GM12891 (cell line): ENCODE results near the gene CCDC188.

ENCODE experiments used
- DNase-seq: peaks from one replicate; pipeline ENCODE4 v3.0.0; 2011; ENCODE audit warnings: low spot score; ENCODE audit not compliant: insufficient read length
- FAIRE-seq: peaks from 2 replicates; lab custom pipeline; 2011; peaks lifted over from hg19 to GRCh38; lab: Jason Lieb, UNC
- PAX5 ChIP-seq: IDR thresholded peaks from 2 replicates; pipeline ENCODE4 v1.6.1; 2011; ENCODE audit warnings: low read length, moderate library complexity, mild to moderate bottlenecking; ENCODE audit not compliant: insufficient read depth, severe bottlenecking
- POLR2A ChIP-seq: IDR thresholded peaks from 2 replicates; pipeline ENCODE4 v1.6.1; 2011; ENCODE audit warnings: low read depth, low read length, control low read depth
- POLR2AphosphoS5 ChIP-seq: IDR thresholded peaks from 2 replicates; pipeline ENCODE4 v1.6.1; 2011; ENCODE audit warnings: low read depth, low read length, control low read depth
- POU2F2 ChIP-seq: IDR thresholded peaks from 2 replicates; pipeline ENCODE4 v1.6.1; 2011; ENCODE audit warnings: low read depth, mild to moderate bottlenecking, control low read depth, low read length, moderate library complexity
- SPI1 ChIP-seq: IDR thresholded peaks from 2 replicates; pipeline ENCODE4 v1.6.1; 2011; ENCODE audit warnings: low read depth, low read length, control low read depth
- TAF1 ChIP-seq: IDR thresholded peaks from 2 replicates; pipeline ENCODE4 v1.6.1; 2011; ENCODE audit warnings: low read depth, low read length, control low read depth

The CCDC188 gene

DNA sequence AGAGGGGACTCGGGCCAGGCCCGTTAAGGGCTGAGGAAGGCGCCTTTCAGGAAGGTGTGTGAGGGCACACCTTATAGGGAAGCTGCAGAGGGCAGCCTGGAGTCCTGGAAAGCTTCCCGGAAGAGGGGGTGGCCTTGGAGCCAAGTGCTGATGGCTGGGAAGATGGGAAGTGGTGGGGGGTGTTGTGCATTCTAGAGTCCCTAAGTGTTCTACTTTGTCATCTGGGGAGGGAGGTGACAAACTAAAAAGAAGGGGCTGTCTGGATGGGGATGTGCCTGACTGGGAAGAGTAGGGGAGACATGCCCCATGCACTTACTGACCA is 12.5 kb downstream of the CCDC188 start:
- DNase-seq (no peak), FAIRE-seq (no peak)
- TF ChIP-seq POLR2AphosphoS5 = no peak
- TF ChIP-seq PAX5 = no peak
- TF ChIP-seq POU2F2 = no peak
- no peak for TF ChIP-seq POLR2A
- no peak for TF ChIP-seq SPI1
- TF ChIP-seq TAF1 = no peak

DNA sequence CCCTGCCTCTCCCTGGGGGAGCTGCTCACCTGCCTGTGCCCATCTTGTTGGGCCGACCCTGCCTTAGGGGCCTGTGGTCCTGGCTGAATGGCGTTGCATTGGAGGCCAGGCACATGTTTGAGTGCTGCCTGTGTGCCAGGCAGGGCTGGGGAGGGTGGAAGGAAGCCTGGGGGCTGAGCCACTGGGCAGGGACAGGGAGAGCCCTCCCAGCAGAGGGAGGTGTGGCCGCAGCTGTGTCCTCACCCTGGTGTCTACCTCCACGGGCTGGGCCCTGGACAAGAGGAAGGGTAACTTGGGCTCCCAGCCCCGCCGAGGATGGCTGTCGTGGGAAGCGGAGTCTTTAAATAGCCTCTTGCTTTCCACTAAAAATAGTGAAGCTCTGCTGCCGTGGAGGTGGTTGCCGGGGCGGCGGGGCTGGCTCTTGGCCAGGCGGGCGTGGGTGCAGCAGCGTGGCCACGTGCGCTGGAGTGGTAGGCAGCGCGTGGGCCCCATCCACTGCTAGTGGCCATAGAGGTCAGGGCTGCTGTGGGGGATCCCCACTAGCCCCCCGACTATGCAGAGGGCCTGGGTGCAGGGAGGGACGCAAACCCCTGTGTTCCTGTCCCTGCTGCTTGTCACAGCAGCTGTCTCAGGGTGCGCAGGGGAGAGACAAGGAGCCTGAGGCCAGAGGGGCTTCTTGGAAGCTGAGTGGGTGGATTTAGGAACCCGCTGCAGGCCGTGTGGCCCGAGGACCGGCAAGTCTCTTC is 13.0 kb downstream of the CCDC188 start:
- TF ChIP-seq POU2F2 (no peak), SPI1 (no peak), TAF1 (no peak), POLR2A (no peak), PAX5 (no peak), POLR2AphosphoS5 (no peak)
- peak; percentile 5 for FAIRE-seq
- DNase-seq = no peak

DNA sequence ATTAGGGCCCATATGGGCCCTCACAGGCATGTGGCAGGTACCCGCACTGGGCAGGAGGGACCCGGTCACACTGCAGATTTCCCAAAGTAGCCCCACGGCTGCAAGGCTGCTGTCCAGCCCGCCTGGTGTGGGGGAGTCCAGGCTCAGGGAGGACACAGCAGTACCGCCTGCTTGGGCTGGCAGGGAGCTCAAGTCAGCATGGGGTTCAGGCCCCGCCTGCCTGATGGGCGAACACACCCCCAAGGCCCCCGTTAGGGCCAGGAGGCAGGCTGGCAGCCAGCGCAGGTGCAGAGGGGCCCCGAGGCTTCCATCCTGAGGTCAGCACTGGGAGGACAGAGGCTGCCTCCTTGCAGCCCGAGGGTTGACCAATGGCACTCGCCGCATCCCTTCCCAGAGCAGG is 13.7 kb downstream of the CCDC188 start:
- DNase-seq (no peak), FAIRE-seq (no peak)
- TF ChIP-seq SPI1 (no peak), PAX5 (no peak), POLR2A (no peak), POU2F2 (no peak), TAF1 (no peak), POLR2AphosphoS5 (no peak)

DNA sequence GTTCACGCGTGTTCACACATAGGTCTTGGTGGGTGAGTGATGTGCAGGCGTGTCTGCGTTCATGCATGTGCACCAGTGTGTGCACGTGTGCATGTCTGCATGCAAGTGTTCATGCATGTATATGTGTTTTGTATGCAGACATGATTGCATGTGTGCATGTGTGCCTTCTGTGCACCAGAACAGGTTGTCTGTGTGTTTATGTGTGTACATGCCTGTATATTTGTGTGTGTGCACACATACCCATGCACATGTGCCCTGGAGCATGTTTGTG is 14.3 kb downstream of the CCDC188 start:
- DNase-seq (no peak), FAIRE-seq (no peak)
- TF ChIP-seq POLR2A = no peak
- TF ChIP-seq SPI1 = no peak
- no peak for TF ChIP-seq POLR2AphosphoS5

DNA sequence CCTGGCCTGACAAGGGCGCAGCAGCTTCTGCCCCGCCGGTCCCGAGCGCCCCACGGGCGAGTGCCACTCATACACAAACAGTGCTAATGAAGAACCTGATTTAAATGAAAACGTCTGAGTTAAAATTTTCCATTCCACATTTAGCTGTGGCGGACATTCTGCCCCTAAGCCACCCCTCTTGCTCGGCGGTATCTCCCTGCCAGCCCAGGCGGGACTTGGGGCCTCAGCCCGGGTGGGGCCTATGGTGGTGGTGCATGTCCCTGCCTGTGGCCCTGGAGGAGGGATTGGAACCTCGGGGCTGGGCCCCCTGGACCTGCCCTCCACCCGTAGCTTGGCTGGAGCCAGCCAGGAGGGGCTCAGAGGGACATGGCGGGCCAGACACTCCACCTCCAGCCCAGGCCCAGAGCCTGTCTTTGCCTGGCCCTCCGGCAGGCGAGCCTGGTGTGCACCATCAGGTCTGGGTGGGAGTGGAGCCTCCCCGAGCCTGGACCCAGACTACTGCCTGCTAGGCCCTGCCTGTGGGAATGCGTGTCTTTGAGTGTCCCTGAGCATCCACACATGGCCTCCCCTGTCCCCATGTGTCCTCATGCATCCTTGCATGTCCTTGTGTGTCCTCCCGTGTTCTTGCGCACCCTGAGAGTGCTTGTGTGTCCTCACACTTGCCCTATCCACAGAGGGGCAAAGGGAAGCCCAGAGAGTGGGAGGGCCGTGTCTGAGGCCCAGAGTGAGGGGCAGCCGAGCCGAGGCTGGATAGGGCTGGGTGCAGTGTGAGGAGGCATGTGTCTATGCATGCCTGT is 14.9 kb downstream of the CCDC188 start:
- TF ChIP-seq POLR2AphosphoS5 (no peak), TAF1 (no peak), POLR2A (no peak), SPI1 (no peak), PAX5 (no peak), POU2F2 (no peak)
- no peak for FAIRE-seq

DNA sequence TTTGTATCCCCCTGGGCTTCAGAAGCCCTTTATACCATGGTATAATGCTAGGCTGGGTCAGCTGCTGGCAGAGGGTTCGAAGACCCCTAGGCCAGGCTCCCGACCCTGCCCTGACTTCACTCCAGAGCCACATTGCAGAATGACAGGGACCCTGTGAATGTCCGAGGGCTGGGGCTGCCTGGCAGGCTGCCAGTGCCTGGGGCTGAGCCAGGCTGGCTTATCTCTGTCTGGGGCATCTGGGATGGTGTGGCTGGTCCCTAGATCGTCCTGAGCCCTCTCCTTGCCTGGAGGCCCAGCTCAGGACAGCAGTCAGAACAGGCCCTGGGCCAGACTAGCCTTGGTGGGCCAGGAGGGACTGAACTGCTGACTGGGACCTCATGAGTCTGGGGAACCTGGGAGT is 15.6 kb downstream of the CCDC188 start:
- TF ChIP-seq TAF1 (no peak), POLR2A (no peak), POLR2AphosphoS5 (no peak), PAX5 (no peak), SPI1 (no peak), POU2F2 (no peak)
- FAIRE-seq (no peak), DNase-seq (no peak)

More for the DNA sequence above, 14.9 kb downstream of the CCDC188 start:
- no peak for DNase-seq

DNA sequence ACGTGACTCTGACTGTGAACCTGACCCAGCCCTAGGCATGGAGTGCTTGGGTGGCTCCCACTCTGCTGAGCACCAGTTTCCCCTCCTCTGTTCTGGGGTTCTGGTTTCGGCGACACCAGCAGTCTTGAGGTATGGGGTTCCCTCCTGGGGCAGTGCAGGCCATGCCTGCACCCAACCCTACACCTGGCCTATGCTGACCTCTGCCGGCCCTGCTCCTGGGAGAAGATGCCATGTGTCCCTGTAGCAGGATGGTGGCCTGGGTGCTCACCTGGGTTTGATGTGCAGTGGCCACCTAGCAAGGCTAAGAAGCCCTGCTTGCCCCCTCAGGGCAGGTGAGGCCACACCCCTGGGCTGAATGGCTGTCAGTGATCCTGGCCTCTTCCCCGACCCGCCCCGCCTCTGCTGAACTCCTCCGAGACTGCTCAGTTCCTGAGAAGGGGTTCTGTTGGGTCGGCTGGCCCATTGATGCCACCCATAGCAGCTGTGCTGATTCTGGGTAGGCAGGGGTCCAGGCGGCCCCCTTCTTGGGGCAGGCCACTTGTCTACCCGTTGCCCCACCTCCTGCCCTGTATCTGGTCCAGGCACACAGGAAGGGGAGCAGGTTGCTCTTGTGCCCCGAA is 16.8 kb downstream of the CCDC188 start:
- DNase-seq = no peak
- no peak for FAIRE-seq
- TF ChIP-seq TAF1 = no peak
- no peak for TF ChIP-seq POLR2AphosphoS5
- no peak for TF ChIP-seq SPI1
- TF ChIP-seq PAX5 = no peak
- no peak for TF ChIP-seq POLR2A

DNA sequence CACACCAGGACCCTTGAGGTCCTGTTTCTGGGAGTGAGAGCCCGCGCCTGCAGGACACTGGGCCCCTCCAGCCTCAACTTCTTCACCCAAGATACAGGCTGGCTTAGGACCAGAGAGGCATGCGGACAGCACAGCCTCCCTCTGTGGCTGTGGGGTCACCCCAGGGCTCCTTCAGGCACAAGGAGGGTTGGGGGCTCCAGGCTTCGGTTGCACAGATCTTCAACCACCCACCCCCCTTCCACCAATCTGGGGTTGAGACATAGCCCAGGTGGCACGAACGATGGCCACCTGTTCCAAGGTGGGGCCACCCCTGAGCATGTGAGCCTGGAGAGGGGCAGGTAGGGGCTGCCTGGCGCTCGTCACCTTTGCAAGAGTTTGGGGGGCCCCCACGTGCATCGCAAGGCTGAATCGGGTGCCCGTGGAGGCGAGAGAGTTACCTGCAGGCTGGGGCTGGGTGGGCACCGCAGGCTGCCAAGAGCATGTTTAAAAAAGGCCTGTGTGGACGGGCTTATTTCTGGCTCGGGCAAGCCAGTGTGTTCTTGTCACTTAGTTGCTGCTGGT is 18.1 kb downstream of the CCDC188 start:
- TF ChIP-seq POLR2A = no peak
- TF ChIP-seq PAX5 = no peak
- TF ChIP-seq SPI1 = no peak
- no peak for TF ChIP-seq POU2F2
- no peak for TF ChIP-seq TAF1
- no peak for TF ChIP-seq POLR2AphosphoS5
- DNase-seq = no peak
- FAIRE-seq = no peak

DNA sequence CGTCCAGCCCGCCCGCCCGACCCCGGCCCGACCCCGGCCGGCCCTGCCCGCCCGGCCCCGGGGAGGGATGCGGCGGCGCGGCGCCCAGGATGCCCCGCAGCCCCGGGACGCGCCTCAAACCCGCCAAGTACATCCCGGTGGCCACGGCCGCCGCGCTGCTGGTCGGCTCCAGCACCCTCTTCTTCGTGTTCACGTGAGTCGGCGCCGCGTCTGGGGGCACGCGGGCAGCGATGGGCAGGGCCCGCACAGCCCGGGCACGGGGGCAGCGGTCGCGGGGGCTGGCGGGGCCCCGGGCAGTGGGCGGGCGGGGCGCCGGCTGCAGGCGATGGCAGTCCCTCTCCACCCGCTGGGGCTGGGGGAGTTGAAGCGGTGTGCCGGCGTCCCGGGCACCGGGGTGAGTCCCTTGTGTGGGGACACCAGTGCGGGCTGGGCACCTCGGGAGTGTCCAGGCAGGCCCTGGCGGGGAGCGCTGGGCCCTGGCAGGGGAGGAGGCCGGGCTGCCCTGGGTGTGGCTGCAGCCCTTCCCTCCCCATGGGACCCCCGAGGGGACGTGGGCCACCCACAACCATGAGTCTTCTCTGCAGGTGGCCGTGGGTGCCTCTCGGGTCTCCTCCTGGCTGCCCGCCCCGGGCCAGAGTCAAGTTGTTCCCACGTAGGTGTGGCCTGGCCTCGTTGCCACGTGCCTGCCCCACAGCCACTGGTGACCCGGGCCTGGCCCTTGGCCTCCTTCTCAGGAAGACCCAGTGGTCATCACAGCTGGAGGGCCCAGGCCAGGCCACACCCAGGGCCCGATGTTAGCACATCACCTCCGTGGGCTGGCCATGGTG is 18.8 kb downstream of the CCDC188 start:
- FAIRE-seq (peak; percentile 5), DNase-seq (no peak)
- TF ChIP-seq POLR2AphosphoS5 (no peak), POLR2A (no peak), TAF1 (no peak), POU2F2 (no peak), PAX5 (no peak)
